ENCODE measurements around the gene ZRANB3. TPM values are rescaled to one million over a fixed set of nuclear protein-coding genes. Genes with fewer than 3 reads are reported as not detected.
"Not testable (repeated sequence)": the region's sequence is repeated elsewhere in the genome, so short reads cannot be mapped to it uniquely, and the experiment has no call there.

Gene ZRANB3
- total and polyA plus RNA-seq, 10 donors = 2.2 to 11.1 (median 6.9) TPM

GRCh38 chr2:135299658-135300244 lies 231.3 kb downstream of the ZRANB3 start:
- peaks cover 0 to 33% (median 20%) of the 10 kb centered on the region in 8 donors for H3K9me3 ChIP-seq
- no peaks in the 10 kb centered on the region for H3K4me1 ChIP-seq
- intact Hi-C loops (cut with DNase I; ENCODE audit: low total_unique reads) = no loop called here
- TF ChIP-seq POLR2A (IDR thresholded peaks at IDR 0.05) (no peak), POLR2AphosphoS5 (IDR thresholded peaks at IDR 0.05) (no peak), CTCF (IDR thresholded peaks at IDR 0.05 in 8 of 11, conservative IDR thresholded peaks at IDR 0.05 in 3 of 11) (no peak)
- peaks cover 0 to 19% (median 0%) of the 10 kb centered on the region in 6 donors for H3K36me3 ChIP-seq
- no peak for DNase-seq
- 92 to 100% (median 98%) methylated on average over 1 of the region's 1 CpG for WGBS, 5 donors
- H3K4me3 ChIP-seq = no peak overlapping the region
- H3K27ac ChIP-seq = no peak overlapping the region
- H3K27me3 ChIP-seq (replicated peaks in 1 of 7) = no peaks in the 10 kb centered on the region

- 93 to 100% (median 97%) methylated on average over 2 of the region's 2 CpGs for WGBS, 5 donors
- Histone ChIP-seq H3K9me3 (peaks cover 0 to 39% (median 21%) of the 10 kb centered on the region in 8 donors), H3K4me3 (no peak overlapping the region), H3K27me3 (replicated peaks in 1 of 7) (no peaks in the 10 kb centered on the region), H3K36me3 (peaks cover 0 to 19% (median 0%) of the 10 kb centered on the region in 6 donors), H3K27ac (no peak overlapping the region), H3K4me1 (no peaks in the 10 kb centered on the region)
- no peak for DNase-seq
- intact Hi-C loops (cut with DNase I; ENCODE audit: low total_unique reads) = no loop called here
- no peak for TF ChIP-seq POLR2A (IDR thresholded peaks at IDR 0.05)
- TF ChIP-seq CTCF (IDR thresholded peaks at IDR 0.05 in 8 of 11, conservative IDR thresholded peaks at IDR 0.05 in 3 of 11) = no peak
- no peak for TF ChIP-seq POLR2AphosphoS5 (IDR thresholded peaks at IDR 0.05)
Observed at GRCh38 chr2:135299165-135299564, 231.9 kb downstream of the ZRANB3 start.

- H3K4me3 ChIP-seq; H3K27me3 ChIP-seq (replicated peaks in 1 of 7); DNase-seq; H3K27ac ChIP-seq; H3K4me1 ChIP-seq; intact Hi-C loops (cut with DNase I; ENCODE audit: low total_unique reads); H3K36me3 ChIP-seq: not testable (repeated sequence)
- H3K9me3 ChIP-seq = peaks cover 0 to 47% (median 31%) of the 10 kb centered on the region in 8 donors
Observed at GRCh38 chr2:135287121-135287520, 243.9 kb downstream of the ZRANB3 start.

- no peak for DNase-seq
- Histone ChIP-seq H3K4me3 (no peak overlapping the region), H3K9me3 (peaks cover 0 to 31% (median 21%) of the 10 kb centered on the region in 8 donors), H3K4me1 (no peaks in the 10 kb centered on the region), H3K36me3 (no peaks in the 10 kb centered on the region), H3K27me3 (replicated peaks in 1 of 7) (no peaks in the 10 kb centered on the region), H3K27ac (no peak overlapping the region)
- intact Hi-C loops (cut with DNase I; ENCODE audit: low total_unique reads) = no loop called here
- TF ChIP-seq POLR2AphosphoS5 (IDR thresholded peaks at IDR 0.05) = no peak
- TF ChIP-seq POLR2A (IDR thresholded peaks at IDR 0.05) = no peak
- TF ChIP-seq CTCF (IDR thresholded peaks at IDR 0.05 in 8 of 11, conservative IDR thresholded peaks at IDR 0.05 in 3 of 11) = no peak
- WGBS, 5 donors = 82 to 91% (median 90%) methylated on average over 3 of the region's 3 CpGs
Observed at GRCh38 chr2:135285391-135285790, 245.6 kb downstream of the ZRANB3 start.

GRCh38 chr2:135281379-135281778 lies 249.6 kb downstream of the ZRANB3 start:
- Histone ChIP-seq H3K27me3 (replicated peaks in 1 of 7) (no peaks in the 10 kb centered on the region), H3K27ac (no peak overlapping the region), H3K9me3 (peaks cover 0 to 6% (median 0%) of the 10 kb centered on the region in 8 donors), H3K36me3 (no peaks in the 10 kb centered on the region), H3K4me3 (no peak overlapping the region), H3K4me1 (no peaks in the 10 kb centered on the region)
- intact Hi-C loops (cut with DNase I; ENCODE audit: low total_unique reads) = no loop called here
- TF ChIP-seq POLR2A (IDR thresholded peaks at IDR 0.05) (no peak), POLR2AphosphoS5 (IDR thresholded peaks at IDR 0.05) (no peak), CTCF (IDR thresholded peaks at IDR 0.05 in 8 of 11, conservative IDR thresholded peaks at IDR 0.05 in 3 of 11) (no peak)
- WGBS, 5 donors = 87 to 97% (median 96%) methylated on average over 1 of the region's 1 CpG
- DNase-seq = no peak

Data from spleen (tissue), 11 donors.